ENCODE results near the gene TFEB.
A peak's percentile ranks its signal among the peaks of the same experiment; 100 is the strongest.

Gene TFEB

GRCh38 chr6:41650120-41650519, 85.3 kb downstream of the TFEB start:
- TF ChIP-seq CTCF (IDR thresholded peaks at IDR 0.05; ENCODE audit: unreplicated experiment in 3 of 3): no peak
- Mint-ChIP-seq H3K27me3 (ENCODE audit: low read depth) (peaks cover 3% of the 10 kb centered on the region), H3K36me3 (ENCODE audit: low read depth) (peaks cover 54% of the 10 kb centered on the region), H3K27ac (no peak overlapping the region), H3K4me1 (peaks cover 72% of the 10 kb centered on the region), H3K9me3 (no peaks in the 10 kb centered on the region), H3K4me3 (no peak overlapping the region)

- Mint-ChIP-seq H3K27ac (peak overlapping the region in 1 of 3 experiments; percentile 65), H3K4me1 (peaks cover 72% of the 10 kb centered on the region), H3K36me3 (ENCODE audit: low read depth) (peaks cover 57% of the 10 kb centered on the region), H3K4me3 (no peak overlapping the region), H3K27me3 (ENCODE audit: low read depth) (peaks cover 3% of the 10 kb centered on the region), H3K9me3 (no peaks in the 10 kb centered on the region)
- TF ChIP-seq CTCF (IDR thresholded peaks at IDR 0.05; ENCODE audit: unreplicated experiment in 3 of 3): no peak
These were observed 85.8 kb downstream of the TFEB start for GRCh38 chr6:41649596-41649995.

GRCh38 chr6:41648921-41649320, 86.5 kb downstream of the TFEB start:
- Mint-ChIP-seq H3K27me3 (ENCODE audit: low read depth) (peaks cover 3% of the 10 kb centered on the region), H3K4me1 (peaks cover 72% of the 10 kb centered on the region), H3K36me3 (ENCODE audit: low read depth) (peaks cover 58% of the 10 kb centered on the region), H3K4me3 (peak overlapping the region in 1 of 3 experiments; percentile 35), H3K27ac (peak overlapping the region; percentile 51 to 65 (median 59)), H3K9me3 (no peaks in the 10 kb centered on the region)
- TF ChIP-seq CTCF (IDR thresholded peaks at IDR 0.05; ENCODE audit: unreplicated experiment in 3 of 3): no peak

- H3K27me3 Mint-ChIP-seq (ENCODE audit: low read depth): peaks cover 6% of the 10 kb centered on the region
- H3K4me3 Mint-ChIP-seq: peak overlapping the region in 2 of 3 experiments; percentile 26 to 63
- H3K9me3 Mint-ChIP-seq: no peaks in the 10 kb centered on the region
- TF ChIP-seq CTCF (IDR thresholded peaks at IDR 0.05; ENCODE audit: unreplicated experiment in 3 of 3): no peak
- peaks cover 75% of the 10 kb centered on the region for H3K4me1 Mint-ChIP-seq
- H3K27ac Mint-ChIP-seq: peak overlapping the region; percentile 59 to 81 (median 65)
- H3K36me3 Mint-ChIP-seq (ENCODE audit: low read depth): peaks cover 57% of the 10 kb centered on the region
These were observed 87.3 kb downstream of the TFEB start for GRCh38 chr6:41648070-41648585.

GRCh38 chr6:41647061-41647511, 88.3 kb downstream of the TFEB start:
- Mint-ChIP-seq H3K4me1 (peaks cover 77% of the 10 kb centered on the region), H3K27ac (peak overlapping the region in 2 of 3 experiments; percentile 64 to 74), H3K27me3 (ENCODE audit: low read depth) (peaks cover 8% of the 10 kb centered on the region), H3K4me3 (no peak overlapping the region), H3K9me3 (no peaks in the 10 kb centered on the region), H3K36me3 (ENCODE audit: low read depth) (peaks cover 59% of the 10 kb centered on the region)
- TF ChIP-seq CTCF (IDR thresholded peaks at IDR 0.05; ENCODE audit: unreplicated experiment in 3 of 3): no peak
